ENCODE measurements around the gene STON2. TPM values are rescaled to one million over a fixed set of nuclear protein-coding genes. Genes with fewer than 3 reads are reported as not detected.

STON2 gene
- total and polyA plus RNA-seq, 2 of the 13 experiments (the other 11 are each of a cell fraction or from before 2014, with no cell fraction given) = 2.1 to 11.0 TPM

GRCh38 chr14:81269979-81270375 is 130.1 kb downstream of the STON2 start (continued):
- TF ChIP-seq, protein P1, sequence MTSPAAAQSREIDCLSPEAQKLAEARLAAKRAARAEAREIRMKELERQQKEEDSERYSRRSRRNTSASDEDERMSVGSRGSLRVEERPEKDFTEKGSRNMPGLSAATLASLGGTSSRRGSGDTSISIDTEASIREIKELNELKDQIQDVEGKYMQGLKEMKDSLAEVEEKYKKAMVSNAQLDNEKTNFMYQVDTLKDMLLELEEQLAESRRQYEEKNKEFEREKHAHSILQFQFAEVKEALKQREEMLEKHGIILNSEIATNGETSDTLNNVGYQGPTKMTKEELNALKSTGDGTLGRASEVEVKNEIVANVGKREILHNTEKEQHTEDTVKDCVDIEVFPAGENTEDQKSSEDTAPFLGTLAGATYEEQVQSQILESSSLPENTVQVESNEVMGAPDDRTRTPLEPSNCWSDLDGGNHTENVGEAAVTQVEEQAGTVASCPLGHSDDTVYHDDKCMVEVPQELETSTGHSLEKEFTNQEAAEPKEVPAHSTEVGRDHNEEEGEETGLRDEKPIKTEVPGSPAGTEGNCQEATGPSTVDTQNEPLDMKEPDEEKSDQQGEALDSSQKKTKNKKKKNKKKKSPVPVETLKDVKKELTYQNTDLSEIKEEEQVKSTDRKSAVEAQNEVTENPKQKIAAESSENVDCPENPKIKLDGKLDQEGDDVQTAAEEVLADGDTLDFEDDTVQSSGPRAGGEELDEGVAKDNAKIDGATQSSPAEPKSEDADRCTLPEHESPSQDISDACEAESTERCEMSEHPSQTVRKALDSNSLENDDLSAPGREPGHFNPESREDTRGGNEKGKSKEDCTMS (CRISPR knock-in tag; conservative IDR thresholded peaks at IDR 0.05) = no peak
- TF ChIP-seq RARA (CRISPR knock-in tag; IDR thresholded peaks at IDR 0.05) = no peak
- TF ChIP-seq U2AF2 (IDR thresholded peaks at IDR 0.05; ENCODE audit: low read depth, low read length) = no peak
- no peak for TF ChIP-seq ZNF512B (CRISPR knock-in tag; IDR thresholded peaks at IDR 0.05; ENCODE audit: borderline replicate concordance)
- no peak for TF ChIP-seq HOXA3 (CRISPR knock-in tag; IDR thresholded peaks at IDR 0.05)
- no peak for TF ChIP-seq AKAP8 (CRISPR knock-in tag; IDR thresholded peaks at IDR 0.05)
- TF ChIP-seq, protein P2, sequence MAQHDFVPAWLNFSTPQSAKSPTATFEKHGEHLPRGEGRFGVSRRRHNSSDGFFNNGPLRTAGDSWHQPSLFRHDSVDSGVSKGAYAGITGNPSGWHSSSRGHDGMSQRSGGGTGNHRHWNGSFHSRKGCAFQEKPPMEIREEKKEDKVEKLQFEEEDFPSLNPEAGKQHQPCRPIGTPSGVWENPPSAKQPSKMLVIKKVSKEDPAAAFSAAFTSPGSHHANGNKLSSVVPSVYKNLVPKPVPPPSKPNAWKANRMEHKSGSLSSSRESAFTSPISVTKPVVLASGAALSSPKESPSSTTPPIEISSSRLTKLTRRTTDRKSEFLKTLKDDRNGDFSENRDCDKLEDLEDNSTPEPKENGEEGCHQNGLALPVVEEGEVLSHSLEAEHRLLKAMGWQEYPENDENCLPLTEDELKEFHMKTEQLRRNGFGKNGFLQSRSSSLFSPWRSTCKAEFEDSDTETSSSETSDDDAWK (CRISPR knock-in tag; IDR thresholded peaks at IDR 0.05) = no peak
- TF ChIP-seq ZNF605 (CRISPR knock-in tag; IDR thresholded peaks at IDR 0.05) = no peak
- no peak for TF ChIP-seq PAXIP1 (CRISPR knock-in tag; conservative IDR thresholded peaks at IDR 0.05)
- TF ChIP-seq DDIT3 (CRISPR knock-in tag; IDR thresholded peaks at IDR 0.05) = no peak
- TF ChIP-seq ZC3H13 (CRISPR knock-in tag; IDR thresholded peaks at IDR 0.05) = no peak
- no peak for TF ChIP-seq ZBTB3 (CRISPR knock-in tag; IDR thresholded peaks at IDR 0.05; ENCODE audit: borderline replicate concordance, low read depth)
